ENCODE measurements around the gene FAM181B. TPM values are rescaled to one million over a fixed set of nuclear protein-coding genes. Genes with fewer than 3 reads are reported as not detected.

The FAM181B gene
- total and polyA plus RNA-seq, 2 of the 13 experiments (the other 11 are each of a cell fraction or from before 2014, with no cell fraction given) = not detected

DNA sequence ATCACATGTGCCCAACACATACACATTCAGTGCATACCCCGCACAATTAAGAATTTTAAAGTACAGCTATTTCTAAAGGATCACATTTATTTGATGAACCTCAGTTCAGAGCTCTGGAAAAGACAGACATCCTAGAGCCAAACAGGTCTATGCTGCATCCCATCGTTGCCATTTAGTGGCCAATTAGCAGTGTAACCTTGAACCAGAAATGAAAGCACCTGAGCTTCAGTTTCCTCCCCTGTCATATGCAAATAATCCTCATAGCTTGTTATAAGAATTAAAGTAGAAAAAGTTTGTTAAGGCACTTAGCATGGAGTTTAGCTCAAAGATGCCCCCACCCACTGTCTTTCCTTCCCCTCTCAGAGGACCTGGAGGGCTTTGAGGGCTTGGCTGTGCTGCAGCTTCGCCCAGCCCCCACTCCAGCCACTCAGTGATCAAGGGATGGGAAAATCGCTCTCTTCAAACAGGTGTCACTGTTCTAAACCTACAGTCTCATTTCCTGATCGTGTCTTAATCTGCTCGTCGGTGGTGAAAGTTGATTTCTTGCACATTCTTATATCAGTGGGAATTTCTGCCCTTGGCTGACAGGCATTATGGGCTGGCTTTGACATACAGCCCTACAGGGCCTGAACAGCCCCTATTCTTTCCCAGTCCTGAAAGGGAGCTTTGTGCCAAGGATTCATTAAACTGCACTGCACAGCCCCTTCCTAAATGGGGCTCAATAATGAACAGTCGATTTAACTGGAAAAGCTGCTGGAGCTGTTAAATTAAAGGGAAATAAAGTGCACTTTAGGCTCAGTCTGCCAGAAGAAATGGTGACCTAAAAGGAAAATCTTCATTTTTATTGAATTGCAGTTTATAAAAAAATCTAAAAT is 23.3 kb upstream of the FAM181B start:
- no TSS peak for BruUV-seq (replicated peaks)
- DNase-seq (ENCODE audit: low spot score) (no peak), ATAC-seq (no peak), FAIRE-seq (no peak)
- Histone ChIP-seq H2AFZ (ENCODE audit: low read length) (no peak overlapping the region), H3K9me3 (ENCODE audit: low read length) (no peaks in the 10 kb centered on the region), H3K4me3 (replicated peaks in 1 of 3; ENCODE audit: insufficient read depth in 1 of 3, low read depth in 2 of 3, low read length in 3 of 3) (no peak overlapping the region), H4K20me1 (ENCODE audit: insufficient read depth, low read length) (no peaks in the 10 kb centered on the region), H3K27me3 (ENCODE audit: control insufficient read depth in 1 of 2, insufficient read depth in 2 of 2, low read length in 2 of 2) (peaks cover 0 to 2% of the 10 kb centered on the region in 2 experiments; a peak in 2 of 5 replicates), H3K36me3 (replicated peaks in 1 of 2; ENCODE audit: control insufficient read depth in 1 of 2, insufficient read depth in 2 of 2, low read length in 2 of 2) (no peaks in the 10 kb centered on the region), H3K79me2 (ENCODE audit: insufficient read depth, low read length) (no peaks in the 10 kb centered on the region), H3K4me2 (ENCODE audit: low read depth, low read length) (no peak overlapping the region), H3K27ac (ENCODE audit: extremely low read length, insufficient read depth, low read length) (no peak overlapping the region), H3K4me1 (ENCODE audit: insufficient read depth, low read length) (no peaks in the 10 kb centered on the region), H3K9ac (ENCODE audit: insufficient read depth, low read depth, low read length) (no peak overlapping the region)
- in situ Hi-C loops (cut with HindIII; ENCODE audit: extremely low pct_ligation_motif_present, low pct_unique_long_range_greater_than_20kb) (no loop called here), intact Hi-C loops (cut with micrococcal nuclease; ENCODE audit: unreplicated experiment) (no loop called here)
- CTCF ChIA-PET (ENCODE audit: low intra/inter-chr PET ratio, low total read pairs) = no interaction called here
- TF ChIP-seq BRD4 (CRISPR knock-in tag; IDR thresholded peaks at IDR 0.05) = no peak
- TF ChIP-seq ATAD3A (CRISPR knock-in tag; IDR thresholded peaks at IDR 0.05) = no peak
- TF ChIP-seq, protein P1, sequence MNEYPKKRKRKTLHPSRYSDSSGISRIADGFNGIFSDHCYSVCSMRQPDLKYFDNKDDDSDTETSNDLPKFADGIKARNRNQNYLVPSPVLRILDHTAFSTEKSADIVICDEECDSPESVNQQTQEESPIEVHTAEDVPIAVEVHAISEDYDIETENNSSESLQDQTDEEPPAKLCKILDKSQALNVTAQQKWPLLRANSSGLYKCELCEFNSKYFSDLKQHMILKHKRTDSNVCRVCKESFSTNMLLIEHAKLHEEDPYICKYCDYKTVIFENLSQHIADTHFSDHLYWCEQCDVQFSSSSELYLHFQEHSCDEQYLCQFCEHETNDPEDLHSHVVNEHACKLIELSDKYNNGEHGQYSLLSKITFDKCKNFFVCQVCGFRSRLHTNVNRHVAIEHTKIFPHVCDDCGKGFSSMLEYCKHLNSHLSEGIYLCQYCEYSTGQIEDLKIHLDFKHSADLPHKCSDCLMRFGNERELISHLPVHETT (CRISPR knock-in tag; conservative IDR thresholded peaks at IDR 0.05) = no peak
- TF ChIP-seq ZMYM2 (CRISPR knock-in tag; IDR thresholded peaks at IDR 0.05) = no peak
- TF ChIP-seq, protein P2, sequence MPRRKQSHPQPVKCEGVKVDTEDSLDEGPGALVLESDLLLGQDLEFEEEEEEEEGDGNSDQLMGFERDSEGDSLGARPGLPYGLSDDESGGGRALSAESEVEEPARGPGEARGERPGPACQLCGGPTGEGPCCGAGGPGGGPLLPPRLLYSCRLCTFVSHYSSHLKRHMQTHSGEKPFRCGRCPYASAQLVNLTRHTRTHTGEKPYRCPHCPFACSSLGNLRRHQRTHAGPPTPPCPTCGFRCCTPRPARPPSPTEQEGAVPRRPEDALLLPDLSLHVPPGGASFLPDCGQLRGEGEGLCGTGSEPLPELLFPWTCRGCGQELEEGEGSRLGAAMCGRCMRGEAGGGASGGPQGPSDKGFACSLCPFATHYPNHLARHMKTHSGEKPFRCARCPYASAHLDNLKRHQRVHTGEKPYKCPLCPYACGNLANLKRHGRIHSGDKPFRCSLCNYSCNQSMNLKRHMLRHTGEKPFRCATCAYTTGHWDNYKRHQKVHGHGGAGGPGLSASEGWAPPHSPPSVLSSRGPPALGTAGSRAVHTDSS (CRISPR knock-in tag; conservative IDR thresholded peaks at IDR 0.05) = no peak
- no peak for TF ChIP-seq ZNF660 (CRISPR knock-in tag; IDR thresholded peaks at IDR 0.05; ENCODE audit: borderline replicate concordance, low read depth)
- TF ChIP-seq HNRNPH1 (optimal IDR thresholded peaks at IDR 0.05; ENCODE audit: low read depth, low read length) = no peak
- no peak for TF ChIP-seq RBFOX2 (IDR thresholded peaks at IDR 0.05; ENCODE audit: low read depth, low read length)
- TF ChIP-seq MXI1 (IDR thresholded peaks at IDR 0.05; ENCODE audit: borderline replicate concordance, low read depth, low read length) = no peak
- no peak for TF ChIP-seq SKIL (CRISPR knock-in tag; IDR thresholded peaks at IDR 0.05; ENCODE audit: borderline replicate concordance)
- no peak for TF ChIP-seq TAF1 (CRISPR knock-in tag; IDR thresholded peaks at IDR 0.05)
- no peak for TF ChIP-seq ZNF335 (CRISPR knock-in tag; IDR thresholded peaks at IDR 0.05)
- no peak for TF ChIP-seq ZKSCAN8 (CRISPR knock-in tag; IDR thresholded peaks at IDR 0.05; ENCODE audit: borderline replicate concordance)
- TF ChIP-seq RORA (CRISPR knock-in tag; IDR thresholded peaks at IDR 0.05) = no peak
- TF ChIP-seq, protein P3, sequence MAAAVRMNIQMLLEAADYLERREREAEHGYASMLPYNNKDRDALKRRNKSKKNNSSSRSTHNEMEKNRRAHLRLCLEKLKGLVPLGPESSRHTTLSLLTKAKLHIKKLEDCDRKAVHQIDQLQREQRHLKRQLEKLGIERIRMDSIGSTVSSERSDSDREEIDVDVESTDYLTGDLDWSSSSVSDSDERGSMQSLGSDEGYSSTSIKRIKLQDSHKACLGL (CRISPR knock-in tag; IDR thresholded peaks at IDR 0.05) = no peak
- no peak for TF ChIP-seq ZNF333 (CRISPR knock-in tag; IDR thresholded peaks at IDR 0.05; ENCODE audit: borderline replicate concordance)
- TF ChIP-seq MEIS1 (CRISPR knock-in tag; IDR thresholded peaks at IDR 0.05; ENCODE audit: borderline replicate concordance) = no peak
- TF ChIP-seq ZNF883 (CRISPR knock-in tag; IDR thresholded peaks at IDR 0.05; ENCODE audit: not compliant biosample characterization) = no peak
- TF ChIP-seq RCOR2 (CRISPR knock-in tag; IDR thresholded peaks at IDR 0.05) = no peak
- no peak for TF ChIP-seq FOXC1 (CRISPR knock-in tag; IDR thresholded peaks at IDR 0.05; ENCODE audit: borderline replicate concordance)
- 4% methylated on average over 8 of the region's 8 CpGs for WGBS (ENCODE audit: low lambda C conversion rate)
- POLR2A ChIA-PET = no interaction called here

All from HepG2 (cell line).